Pancreas (tissue), 10 donors: ENCODE measurements around the gene DNAJC7. TPM values are rescaled to one million over a fixed set of nuclear protein-coding genes. Genes with fewer than 3 reads are reported as not detected.

ENCODE experiments used
- ATAC-seq, 4 donors: fragments of 200-7000 bp; cut with Tn5 transposase; one replicate each; pipeline versions ENCODE4 v1.8.0 to v1.9.1; 2020; ENCODE audit warnings: mild to moderate bottlenecking in 4 of 4, moderate library complexity in 4 of 4
- DNase-seq, 6 donors: peaks; one replicate each; pipeline ENCODE4 v3.0.0-alpha.2; 2020
- FAIRE-seq: peaks from 2 replicates; lab custom pipeline; 2012; peaks lifted over from hg19 to GRCh38; lab: Jason Lieb, UNC
- H3K27ac ChIP-seq, 4 donors: fragments of 200-600 bp; sonication (generic); 1 replicate in 3 of 4; 2 replicates in 1 of 4; pipeline versions ENCODE4 v1.5.0 to v1.8.0; 2020
- H3K27me3 ChIP-seq, 4 donors: fragments of 200-600 bp; one replicate each; pipeline ENCODE4 v1.8.0; 2021
- H3K36me3 ChIP-seq, 3 donors: fragments of 200-600 bp; sonication (generic) in 1 of 3; one replicate each; pipeline versions ENCODE4 v1.5.0 to v1.8.0; 2020 to 2021
- H3K4me1 ChIP-seq, 3 donors: fragments of 200-600 bp; one replicate each; pipeline ENCODE4 v1.8.0; 2021
- H3K4me3 ChIP-seq, 4 donors: fragments of 200-600 bp; sonication (generic) in 2 of 4; one replicate each; pipeline versions ENCODE4 v1.5.0 to v1.8.0; 2020 to 2021
- H3K9me3 ChIP-seq, 4 donors: fragments of 200-600 bp; one replicate each; pipeline ENCODE4 v1.8.0; 2021
- WGBS, 2 donors: extraction: QIAGEN DNeasy Blood & Tissue Kit; methylation state at CpG; one replicate each; pipeline ENCODE4 v1.1.7; 2013; 5-methylcytosine and 5-hydroxymethylcytosine counted together
- intact Hi-C, 3 donors: fragments of 100-400 bp; cut with DNase I; formaldehyde crosslinking; loops; one replicate each; pipeline versions ENCODE4 v1.11.1 to v1.14.2; 2022
- polyA plus RNA-seq, 2 donors: library from polyadenylated mRNA; stranded (reverse); fragments of 200-250 nt; gene quantifications; one replicate each; pipeline ENCODE4 v1.2.3, GENCODE V29; 2013
- total RNA-seq, 6 donors: library from RNA; stranded (reverse); fragmentation: NEBNext Ultra II Directional in 4 of 6; extraction: Animal tissue kit (Norgen Biotek cat#: 25700) in 4 of 6; gene quantifications; one replicate each; pipeline versions ENCODE4 v1.2.1 to v1.2.4, GENCODE V29; 2021 to 2023
- TF ChIP-seq, protein P1 (sequence below), 4 donors: fragments of 200-600 bp; sonication (generic) in 3 of 4; IDR thresholded peaks; one replicate each; pipeline versions ENCODE4 v1.5.0 to v1.8.0; 2021; ENCODE audit warnings: antibody characterized with exemption in 4 of 4
- donor health status: healthy with polysubstance abuse.
- donor health status: DM: no; HTN: no; CAD: no; lungs with moderate emphysema.
- donor health status: DM: no; HTN: no; CAD: no.
- donor health status: control.
- donor health status: control.
- donor health status: Bipolar disorder and iron deficiency.
- donor health status: DM: yes; HTN: yes; CAD: no.
- donor health status: DM: no; HTN: no; CAD: no.
- donor health status: DM: no; HTN: no; CAD: no.
- donor health status: DM: yes; HTN: yes; CAD: no.

Gene DNAJC7
- total and polyA plus RNA-seq, 8 donors: 32.2 to 63.6 (median 38.4) TPM

DNA sequence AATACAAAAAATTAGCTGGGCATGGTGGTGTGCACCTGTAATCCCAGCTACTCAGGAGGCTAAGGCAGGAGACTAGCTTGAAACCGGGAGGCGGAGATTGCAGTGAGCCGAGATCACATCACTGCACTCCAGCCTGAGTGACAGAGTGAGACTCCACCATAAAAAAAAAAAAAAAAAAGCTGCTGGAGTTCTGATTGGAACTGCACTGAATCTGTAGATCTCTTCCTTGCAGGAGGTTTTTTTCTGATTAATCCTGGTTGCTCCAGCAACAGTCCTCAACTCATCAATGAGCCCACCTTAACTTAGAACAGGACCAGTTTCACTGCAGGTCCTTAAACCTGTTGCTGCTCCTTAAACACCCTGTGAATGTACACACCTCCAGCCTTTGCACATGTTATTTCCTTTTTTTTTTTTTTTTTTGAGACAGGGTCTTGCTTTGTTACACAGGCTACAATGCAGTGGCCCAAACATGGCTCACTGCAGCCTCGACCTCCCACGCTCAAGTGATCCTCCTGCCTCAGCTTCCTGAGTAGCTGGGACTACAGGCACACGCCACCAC is 88.5 kb downstream of the DNAJC7 start:
- Histone ChIP-seq H3K4me1 (peaks cover 0 to 9% (median 0%) of the 10 kb centered on the region in 3 donors), H3K36me3 (no peaks in the 10 kb centered on the region), H3K4me3 (no peak overlapping the region), H3K9me3 (no peaks in the 10 kb centered on the region), H3K27ac (no peak overlapping the region), H3K27me3 (no peaks in the 10 kb centered on the region)
- intact Hi-C loops: no loop called here
- no peak for DNase-seq
- TF ChIP-seq, protein P1, sequence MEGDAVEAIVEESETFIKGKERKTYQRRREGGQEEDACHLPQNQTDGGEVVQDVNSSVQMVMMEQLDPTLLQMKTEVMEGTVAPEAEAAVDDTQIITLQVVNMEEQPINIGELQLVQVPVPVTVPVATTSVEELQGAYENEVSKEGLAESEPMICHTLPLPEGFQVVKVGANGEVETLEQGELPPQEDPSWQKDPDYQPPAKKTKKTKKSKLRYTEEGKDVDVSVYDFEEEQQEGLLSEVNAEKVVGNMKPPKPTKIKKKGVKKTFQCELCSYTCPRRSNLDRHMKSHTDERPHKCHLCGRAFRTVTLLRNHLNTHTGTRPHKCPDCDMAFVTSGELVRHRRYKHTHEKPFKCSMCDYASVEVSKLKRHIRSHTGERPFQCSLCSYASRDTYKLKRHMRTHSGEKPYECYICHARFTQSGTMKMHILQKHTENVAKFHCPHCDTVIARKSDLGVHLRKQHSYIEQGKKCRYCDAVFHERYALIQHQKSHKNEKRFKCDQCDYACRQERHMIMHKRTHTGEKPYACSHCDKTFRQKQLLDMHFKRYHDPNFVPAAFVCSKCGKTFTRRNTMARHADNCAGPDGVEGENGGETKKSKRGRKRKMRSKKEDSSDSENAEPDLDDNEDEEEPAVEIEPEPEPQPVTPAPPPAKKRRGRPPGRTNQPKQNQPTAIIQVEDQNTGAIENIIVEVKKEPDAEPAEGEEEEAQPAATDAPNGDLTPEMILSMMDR (IDR thresholded peaks at IDR 0.05): no peak
- no peak for ATAC-seq
- FAIRE-seq: no peak
- 78 to 87% methylated on average over 6 of the region's 6 CpGs for WGBS, 2 donors

Other genes starting within 250 kb of the DNAJC7 start
- gene JUP, start 230.7 kb downstream of the DNAJC7 start, total RNA-seq: 10 to 100 TPM; 31.1 to 93.5 (median 42.0) TPM
- gene JUP, start 230.7 kb downstream of the DNAJC7 start, polyA plus RNA-seq: 10 to 100 TPM; 46.8 to 50.4 TPM
- gene P3H4, start 205.5 kb downstream of the DNAJC7 start, total RNA-seq: 10 to 100 TPM in 3 of 6 donors, 1 to 10 TPM in 3; 8.4 to 15.7 (median 10.1) TPM
- gene P3H4, start 205.5 kb downstream of the DNAJC7 start, polyA plus RNA-seq: 10 to 100 TPM; 13.0 to 16.6 TPM
- 10 to 100 TPM in 4 of 6 donors, 1 to 10 TPM in 2; 4.5 to 35.3 (median 11.7) TPM for gene FKBP10, start 204.4 kb downstream of the DNAJC7 start, total RNA-seq
- gene FKBP10, start 204.4 kb downstream of the DNAJC7 start, polyA plus RNA-seq: 10 to 100 TPM in 1 of 2 donors, 1 to 10 TPM in 1; 9.1 to 17.3 TPM
- 10 to 100 TPM; 24.2 to 35.6 (median 27.0) TPM for gene NT5C3B, start 181.2 kb downstream of the DNAJC7 start, total RNA-seq
- 100 to 1,000 TPM in 1 of 2 donors, 10 to 100 TPM in 1; 89.7 to 102 TPM for gene NT5C3B, start 181.2 kb downstream of the DNAJC7 start, polyA plus RNA-seq
- not detected for gene KLHL10, start 179.6 kb downstream of the DNAJC7 start, total RNA-seq
- under 1 TPM in 1 of 2 donors, not detected in 1; 0.02 TPM for gene KLHL10, start 179.6 kb downstream of the DNAJC7 start, polyA plus RNA-seq
- gene KLHL11, start 152.0 kb downstream of the DNAJC7 start, total RNA-seq: 1 to 10 TPM; 4.3 to 7.8 (median 5.8) TPM
- under 1 TPM; 0.61 to 0.75 TPM for gene KLHL11, start 152.0 kb downstream of the DNAJC7 start, polyA plus RNA-seq
- gene ACLY, start 98.5 kb downstream of the DNAJC7 start, total RNA-seq: 100 to 1,000 TPM in 1 of 6 donors, 10 to 100 TPM in 5; 38.6 to 101 (median 58.3) TPM
- 10 to 100 TPM; 22.0 to 68.7 TPM for gene ACLY, start 98.5 kb downstream of the DNAJC7 start, polyA plus RNA-seq
- under 1 TPM; 0.20 to 0.98 (median 0.57) TPM for gene ODAD4, start 86.8 kb downstream of the DNAJC7 start, total RNA-seq
- 1 to 10 TPM; 1.2 to 4.1 TPM for gene ODAD4, start 86.8 kb downstream of the DNAJC7 start, polyA plus RNA-seq
- 10 to 100 TPM; 26.3 to 45.8 (median 32.1) TPM for gene CNP, start 50.6 kb downstream of the DNAJC7 start, total RNA-seq
- gene CNP, start 50.6 kb downstream of the DNAJC7 start, polyA plus RNA-seq: 10 to 100 TPM; 26.4 to 34.4 TPM
- gene NKIRAS2, start 2.7 kb upstream of the DNAJC7 start, total RNA-seq: 10 to 100 TPM in 3 of 6 donors, 1 to 10 TPM in 3; 6.5 to 14.7 (median 10.7) TPM
- 10 to 100 TPM; 11.7 to 14.1 TPM for gene NKIRAS2, start 2.7 kb upstream of the DNAJC7 start, polyA plus RNA-seq
- 1 to 10 TPM; 1.2 to 2.2 (median 1.8) TPM for gene C17orf113, start 33.2 kb upstream of the DNAJC7 start, total RNA-seq
- 1 to 10 TPM; 1.5 to 1.9 TPM for gene C17orf113, start 33.2 kb upstream of the DNAJC7 start, polyA plus RNA-seq
- 1 to 10 TPM in 5 of 6 donors, under 1 TPM in 1; 0.67 to 2.1 (median 1.4) TPM for gene ZNF385C, start 81.0 kb upstream of the DNAJC7 start, total RNA-seq
- 1 to 10 TPM; 1.8 to 2.6 TPM for gene ZNF385C, start 81.0 kb upstream of the DNAJC7 start, polyA plus RNA-seq
- gene DHX58, start 95.3 kb upstream of the DNAJC7 start, total RNA-seq: 10 to 100 TPM in 1 of 6 donors, 1 to 10 TPM in 5; 3.7 to 11.0 (median 6.1) TPM
- 10 to 100 TPM; 20.9 to 22.8 TPM for gene DHX58, start 95.3 kb upstream of the DNAJC7 start, polyA plus RNA-seq
- 10 to 100 TPM; 17.5 to 43.7 (median 22.3) TPM for gene KAT2A, start 103.9 kb upstream of the DNAJC7 start, total RNA-seq
- gene KAT2A, start 103.9 kb upstream of the DNAJC7 start, polyA plus RNA-seq: 100 to 1,000 TPM; 157 to 158 TPM
- gene HSPB9, start 105.4 kb upstream of the DNAJC7 start, total RNA-seq: under 1 TPM; 0.40 to 0.75 (median 0.58) TPM
- 1 to 10 TPM in 1 of 2 donors, under 1 TPM in 1; 0.85 to 1.6 TPM for gene HSPB9, start 105.4 kb upstream of the DNAJC7 start, polyA plus RNA-seq
- gene RAB5C, start 137.6 kb upstream of the DNAJC7 start, total RNA-seq: 10 to 100 TPM; 25.9 to 53.1 (median 42.0) TPM
- gene RAB5C, start 137.6 kb upstream of the DNAJC7 start, polyA plus RNA-seq: 10 to 100 TPM; 42.6 to 61.8 TPM
- gene KCNH4, start 163.7 kb upstream of the DNAJC7 start, total RNA-seq: under 1 TPM in 5 of 6 donors, not detected in 1; 0.03 to 0.09 (median 0.06) TPM
- under 1 TPM; 0.11 to 0.14 TPM for gene KCNH4, start 163.7 kb upstream of the DNAJC7 start, polyA plus RNA-seq
- gene HCRT, start 168.0 kb upstream of the DNAJC7 start, total RNA-seq: not detected
- not detected for gene HCRT, start 168.0 kb upstream of the DNAJC7 start, polyA plus RNA-seq
- 10 to 100 TPM; 14.8 to 20.9 (median 17.1) TPM for gene GHDC, start 177.1 kb upstream of the DNAJC7 start, total RNA-seq
- gene GHDC, start 177.1 kb upstream of the DNAJC7 start, polyA plus RNA-seq: 10 to 100 TPM; 19.4 to 21.6 TPM